Dermis microvascular lymphatic vessel endothelial cell (primary cell): ENCODE results near the gene RBM26. TPM values are rescaled to one million over a fixed set of nuclear protein-coding genes. Genes with fewer than 3 reads are reported as not detected.

ENCODE experiments used
- DNase-seq, 2 donors: peaks; one replicate each; pipeline versions ENCODE4 v3.0.0 to v3.0.0-alpha.2; 2010; ENCODE audit warnings: low read depth in 2 of 2
- total RNA-seq: library from RNA; depleted of rRNA; stranded (reverse); fragments of >200 nt; gene quantifications from 2 replicates; pipeline ENCODE4 v1.2.1, GENCODE V29; 2014

The RBM26 gene
- total RNA-seq, 1 donor from 2014 or later = 13.4 TPM

- DNase-seq = no peak
Observed at GRCh38 chr13:79423340-79423739, 17.3 kb upstream of the RBM26 start.

GRCh38 chr13:79419365-79419764 lies 13.3 kb upstream of the RBM26 start:
- DNase-seq = no peak

- no peak for DNase-seq
Observed at GRCh38 chr13:79417741-79418140, 11.7 kb upstream of the RBM26 start.

- DNase-seq = no peak
Observed at GRCh38 chr13:79413521-79413920, 7.5 kb upstream of the RBM26 start.

DNA sequence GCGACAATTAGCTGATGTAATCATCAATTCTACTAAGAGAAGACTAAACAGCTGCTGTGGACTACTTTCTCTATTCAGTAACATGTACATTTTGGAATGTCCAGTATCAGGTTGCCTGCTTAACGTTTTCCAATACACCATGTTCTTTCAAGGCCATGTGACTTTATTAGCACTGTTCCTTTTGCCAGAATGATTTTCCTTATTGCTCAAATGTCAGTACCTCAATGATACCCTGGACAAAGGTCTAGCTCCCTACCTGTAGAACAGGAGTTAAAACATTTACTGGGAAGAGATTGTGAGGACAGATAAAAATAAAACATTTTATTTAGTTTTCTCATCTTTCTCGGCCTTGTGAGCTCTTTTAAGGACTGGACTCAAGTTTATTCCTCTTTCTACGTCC lies 3.8 kb upstream of the RBM26 start:
- DNase-seq = no peak

DNA sequence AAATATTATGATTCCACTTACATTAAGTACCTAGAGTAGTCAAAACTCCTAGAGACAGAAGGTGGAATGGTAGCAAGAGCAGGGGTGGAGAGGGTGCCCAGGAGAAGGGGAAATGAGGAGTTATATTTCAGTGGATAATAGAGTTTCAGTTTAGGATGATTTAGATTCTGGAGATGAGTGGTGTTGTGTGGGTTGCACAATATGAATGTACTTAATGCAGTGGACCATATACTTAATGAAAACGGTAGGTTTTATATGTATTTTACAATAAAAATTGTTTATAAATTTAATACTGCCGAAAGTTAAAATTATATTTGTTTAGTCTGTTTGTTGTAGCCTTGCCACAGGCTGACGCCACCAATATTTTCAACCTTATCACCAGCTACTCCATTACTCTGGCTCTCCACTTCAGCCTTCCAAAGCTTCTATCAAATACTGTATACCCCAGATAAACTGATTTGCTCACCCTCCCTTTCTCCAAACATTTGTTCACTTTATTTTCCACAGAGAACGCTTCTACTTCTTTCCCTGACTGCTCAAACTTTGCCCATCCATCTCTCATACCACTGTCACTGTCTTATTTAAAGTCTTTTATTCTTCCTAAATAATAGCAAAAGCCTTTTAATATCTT lies 1.4 kb upstream of the RBM26 start:
- no peak for DNase-seq

- no peak for DNase-seq
Observed at GRCh38 chr13:79406597-79406908, 498 bp upstream of the RBM26 start.

GRCh38 chr13:79405501-79405830 lies 589 bp downstream of the RBM26 start:
- no peak for DNase-seq

GRCh38 chr13:79404985-79405384 lies 1.1 kb downstream of the RBM26 start:
- peak in 1 of 2 donors; percentile 38 for DNase-seq

- no peak for DNase-seq
Observed at GRCh38 chr13:79404361-79404760, 1.7 kb downstream of the RBM26 start.

DNA sequence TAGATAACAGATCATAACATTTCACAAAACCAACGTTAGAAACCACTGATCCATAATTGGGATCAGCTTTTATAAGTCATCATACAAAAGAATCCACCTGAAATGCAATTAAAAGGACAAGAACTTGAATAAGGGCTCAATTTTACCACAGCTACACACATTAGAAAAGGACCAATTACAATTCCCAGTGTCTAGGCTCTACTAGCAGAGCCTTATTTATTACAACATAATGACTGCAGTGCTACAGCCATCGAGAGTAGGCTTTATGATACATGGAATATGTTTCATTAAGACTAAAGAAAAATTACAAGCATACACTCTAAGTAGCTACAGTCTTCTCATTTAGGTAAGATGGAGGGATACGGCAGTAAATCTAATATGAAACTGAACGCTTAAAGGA lies 2.9 kb downstream of the RBM26 start:
- no peak for DNase-seq

GRCh38 chr13:79402679-79403078 lies 3.4 kb downstream of the RBM26 start:
- no peak for DNase-seq

DNA sequence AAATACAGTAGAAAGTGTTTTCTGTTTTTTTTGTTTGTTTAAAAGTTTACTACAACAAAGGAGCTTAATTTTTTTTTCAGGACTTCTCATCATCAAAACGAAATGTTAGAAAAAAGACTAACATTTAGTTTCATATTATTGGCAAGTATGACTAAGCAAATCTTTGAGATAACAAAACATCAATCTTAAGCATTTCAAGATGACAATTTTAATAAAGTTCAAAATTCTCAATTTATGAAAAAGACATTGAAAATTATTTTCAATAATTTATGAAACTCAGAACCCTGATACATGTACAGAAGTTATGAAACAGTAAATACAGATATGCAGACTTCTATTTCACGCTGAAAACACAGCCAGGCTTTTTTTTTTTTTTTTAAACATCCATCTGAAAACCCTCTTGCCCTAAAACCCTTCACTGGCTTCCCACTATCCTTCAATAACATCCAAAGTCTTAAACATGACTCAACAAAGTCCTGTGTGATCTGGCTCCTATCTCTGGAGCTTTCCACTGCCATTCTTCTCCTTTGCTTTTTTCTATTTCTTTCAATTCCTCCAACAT lies 3.9 kb downstream of the RBM26 start:
- no peak for DNase-seq

- no peak for DNase-seq
Observed at GRCh38 chr13:79401259-79402070, 4.6 kb downstream of the RBM26 start.

DNA sequence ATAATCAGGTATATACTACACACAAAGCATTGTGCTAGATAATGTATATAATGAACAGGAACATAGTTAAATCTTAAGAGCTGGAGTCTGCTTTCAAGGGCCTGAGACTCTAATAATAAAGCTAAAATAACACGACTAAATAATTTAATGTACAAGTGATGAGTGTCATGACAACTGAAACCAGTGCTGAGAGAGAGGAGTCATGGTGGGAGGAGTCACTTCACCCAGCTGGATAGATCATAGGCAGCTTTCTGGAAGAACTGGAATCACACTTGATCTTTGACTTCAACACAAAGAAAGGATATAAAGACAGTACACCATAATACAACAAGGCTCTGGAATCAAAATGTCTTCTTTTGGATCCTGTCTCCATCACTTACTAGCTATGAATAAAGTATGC lies 7.1 kb downstream of the RBM26 start:
- DNase-seq = no peak

DNA sequence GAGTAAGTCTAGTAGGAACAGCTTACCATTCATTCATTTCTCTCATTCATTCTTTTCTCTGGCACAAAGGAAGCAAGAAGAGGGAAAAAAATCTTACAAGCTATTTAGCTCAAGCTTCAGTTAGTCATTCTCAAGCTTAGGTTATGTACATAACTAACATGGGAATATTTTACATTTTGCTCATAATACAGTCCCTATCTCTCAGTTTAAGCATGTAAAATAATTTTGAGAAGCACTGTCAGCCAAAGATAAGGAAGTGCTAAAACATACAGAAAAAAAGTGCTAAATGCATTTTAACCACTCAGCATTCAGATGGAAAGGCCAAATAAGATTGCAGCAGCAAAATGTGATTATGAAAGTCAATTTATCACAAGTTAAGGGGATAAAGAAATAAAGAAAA lies 7.9 kb downstream of the RBM26 start:
- DNase-seq = no peak

DNA sequence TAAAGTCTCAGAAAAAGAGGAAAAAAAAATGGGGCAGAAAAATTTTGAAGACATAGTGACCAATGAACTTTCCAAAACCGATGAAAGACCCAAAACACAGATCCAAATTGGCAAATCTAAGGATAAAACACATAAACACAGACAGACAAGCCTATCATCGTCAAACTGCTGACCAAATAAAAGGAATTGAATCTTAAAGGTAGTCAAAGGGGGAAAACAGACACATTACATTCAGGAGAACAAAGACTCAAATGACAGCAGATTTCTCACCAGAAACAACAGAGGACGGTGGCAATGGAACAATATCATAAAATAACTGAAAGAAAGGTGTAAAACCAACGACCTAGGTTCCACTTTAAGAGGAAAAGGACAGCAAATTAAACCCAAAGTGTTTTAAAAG lies 10.2 kb downstream of the RBM26 start:
- no peak for DNase-seq

GRCh38 chr13:79393564-79394249 lies 12.3 kb downstream of the RBM26 start:
- DNase-seq = peak in 1 of 2 donors; percentile 80

GRCh38 chr13:79392882-79393563 lies 13.0 kb downstream of the RBM26 start:
- peak in 1 of 2 donors; percentile 40 for DNase-seq

GRCh38 chr13:79389026-79389425 lies 17.0 kb downstream of the RBM26 start:
- no peak for DNase-seq

DNA sequence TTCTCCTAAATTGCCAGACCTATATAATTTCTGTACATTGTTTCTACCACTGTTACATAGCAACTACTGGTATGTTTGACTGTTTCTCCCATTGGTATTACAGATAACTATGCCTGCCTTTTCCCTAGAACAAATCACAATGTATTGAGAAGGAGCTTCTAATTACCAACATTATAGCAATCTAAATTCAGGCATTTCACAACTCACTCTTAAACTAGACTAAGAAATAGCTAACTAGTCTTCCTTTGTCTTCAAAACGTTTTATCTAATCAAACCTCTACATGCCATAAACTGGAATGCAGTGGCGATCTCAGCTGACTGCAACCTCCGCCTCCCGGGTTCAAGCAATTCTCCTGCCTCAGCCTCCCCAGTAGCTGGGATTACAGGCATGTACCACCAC lies 18.2 kb downstream of the RBM26 start:
- no peak for DNase-seq
